CD1c-positive myeloid dendritic cell (primary cell): ENCODE results near the gene GNGT1.

Source experiments
- DNase-seq: peaks from one replicate; pipeline ENCODE4 v3.0.0-alpha.2; 2016; ENCODE audit errors: extremely low spot score

GNGT1 gene

DNA sequence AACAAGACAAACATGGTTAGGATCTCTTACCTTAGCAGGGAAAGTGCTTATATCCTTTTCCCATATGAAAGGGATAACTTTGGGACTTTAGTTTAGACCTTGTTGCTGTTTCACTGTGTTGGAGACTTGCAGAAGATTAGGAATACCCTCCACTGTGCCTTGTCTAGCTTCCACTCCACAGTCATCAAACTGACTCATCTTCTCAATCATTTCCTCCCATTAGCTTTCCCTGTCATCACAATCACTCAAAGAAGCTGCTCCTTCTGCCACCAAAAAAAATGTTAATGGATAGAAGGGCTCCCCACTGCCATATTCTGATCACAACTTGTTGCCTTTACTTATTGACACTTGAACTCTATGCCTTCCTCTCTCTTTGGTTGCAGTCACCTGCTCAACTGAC is 31.9 kb downstream of the GNGT1 start:
- DNase-seq: no peak

DNA sequence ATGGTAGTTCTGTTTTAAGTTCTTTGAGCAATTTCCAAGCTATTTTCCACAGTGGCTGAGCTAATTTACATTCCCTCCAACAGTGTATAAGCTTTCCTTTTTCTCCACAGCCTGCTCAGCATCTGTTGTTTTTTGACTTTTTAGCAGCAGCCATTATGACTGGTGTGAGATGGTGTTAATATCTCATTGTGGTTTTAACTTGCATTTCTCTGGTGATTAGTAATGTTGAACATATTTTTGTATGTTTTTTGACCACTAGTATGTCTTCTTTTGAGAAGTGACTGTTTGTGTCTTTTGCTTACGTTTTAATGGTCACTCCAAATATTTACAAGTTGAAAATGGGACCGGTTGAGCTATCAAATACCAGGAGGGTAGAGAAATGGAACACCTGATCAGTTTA is 35.6 kb downstream of the GNGT1 start:
- no peak for DNase-seq

DNA sequence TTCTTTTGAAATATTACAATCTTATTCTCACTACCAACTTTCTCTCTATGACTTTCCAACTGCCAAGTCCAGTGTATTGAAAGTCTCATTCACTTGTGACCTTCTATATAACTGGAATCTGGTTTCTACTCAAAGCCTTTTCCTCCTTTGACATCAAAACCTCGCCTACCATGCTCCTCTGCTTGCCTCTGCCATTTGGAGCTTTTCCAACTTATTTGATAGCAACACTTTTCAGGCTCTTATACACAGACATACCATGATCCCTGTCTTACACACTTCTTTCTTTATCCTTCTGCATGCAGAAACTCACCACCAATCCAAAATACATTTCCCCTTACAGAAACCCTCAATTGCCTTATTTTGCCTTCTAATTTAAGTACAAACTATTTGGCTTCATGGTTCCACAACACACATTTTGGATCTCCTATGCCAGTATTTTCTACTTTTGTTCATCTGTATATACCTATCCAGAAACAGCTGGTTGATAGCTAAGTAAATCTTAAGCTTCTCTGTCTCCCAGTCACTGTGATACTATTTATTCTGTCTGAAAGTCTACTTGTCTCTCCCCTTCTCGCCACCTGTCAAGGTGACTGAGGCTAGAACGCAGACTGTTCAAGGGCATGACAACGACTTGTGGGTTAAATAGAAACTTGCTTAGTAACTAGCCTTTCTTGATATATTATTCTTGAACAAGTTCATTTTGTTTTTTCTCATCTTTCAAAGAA is 37.6 kb downstream of the GNGT1 start:
- no peak for DNase-seq

DNA sequence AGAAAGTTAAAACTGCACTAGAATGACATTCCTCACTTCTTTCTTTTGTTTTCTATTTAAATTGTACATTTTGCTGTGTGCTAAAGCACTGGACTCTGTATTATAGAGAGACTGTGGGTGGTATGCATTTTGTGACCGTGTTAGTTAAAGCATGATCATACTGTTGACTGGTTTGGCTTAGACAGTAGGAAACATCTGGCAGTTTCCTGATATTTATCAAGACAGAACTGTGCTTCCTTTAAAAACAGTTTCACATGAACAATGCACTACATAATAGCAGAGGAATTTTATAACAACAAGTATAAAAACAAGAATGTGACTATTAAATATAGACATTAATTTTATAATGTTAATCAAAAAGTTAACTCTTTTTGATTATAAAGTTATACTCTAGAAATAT is 38.3 kb downstream of the GNGT1 start:
- no peak for DNase-seq

DNA sequence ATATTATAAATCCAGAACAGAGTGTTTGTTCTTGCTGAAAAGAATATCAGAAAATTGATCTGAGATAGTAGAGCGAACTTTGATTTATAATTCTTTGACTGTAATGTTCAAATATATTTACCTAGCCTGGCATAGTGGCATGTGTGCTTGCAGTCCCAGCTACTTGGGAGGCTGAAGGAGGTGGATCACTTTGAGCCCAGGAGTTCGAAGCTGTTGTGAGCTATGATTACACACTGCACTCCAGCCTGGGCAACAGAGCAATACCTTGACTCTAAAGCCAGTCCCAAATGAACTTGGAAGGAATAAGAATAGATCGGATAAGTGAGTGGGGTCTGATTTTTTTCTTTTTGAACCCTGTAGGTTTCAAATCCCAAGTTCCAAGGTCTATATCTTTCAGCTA is 38.7 kb downstream of the GNGT1 start:
- DNase-seq: no peak

DNA sequence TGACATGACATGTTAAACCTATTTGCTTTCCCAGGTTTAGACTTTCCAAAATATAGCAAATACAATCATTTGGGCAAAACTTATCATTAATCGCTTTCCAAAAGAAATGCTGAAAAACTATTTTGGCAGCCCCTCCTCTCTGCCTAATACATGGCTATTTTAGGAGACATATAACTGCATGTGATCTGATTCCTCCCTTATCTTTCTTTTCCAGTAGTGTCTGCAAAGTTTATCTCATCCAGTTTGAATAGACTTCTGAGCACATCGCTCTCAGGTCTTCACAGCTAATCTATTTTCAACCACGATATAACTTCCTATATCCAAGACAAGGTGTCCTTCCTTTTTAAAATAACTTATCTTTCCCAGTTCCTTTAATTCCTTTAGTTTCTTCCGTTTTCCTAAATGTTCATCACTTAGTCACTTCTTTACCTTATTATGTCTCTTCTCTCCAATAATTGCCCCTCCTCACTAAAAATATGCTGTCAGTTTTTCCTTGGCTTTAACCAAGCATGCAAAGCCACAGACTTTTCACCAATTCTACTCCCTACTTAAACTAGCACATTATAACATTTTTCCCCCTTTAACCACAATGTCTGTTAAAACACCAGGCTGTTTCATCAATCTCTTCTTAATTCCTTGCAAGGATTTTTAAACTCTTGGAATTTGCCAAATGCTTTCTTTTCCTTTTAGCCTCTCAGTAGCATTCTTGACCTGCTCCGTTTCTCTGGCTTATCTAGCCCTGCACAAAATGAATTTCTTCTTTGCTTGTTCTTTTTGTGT is 39.6 kb downstream of the GNGT1 start:
- no peak for DNase-seq

DNA sequence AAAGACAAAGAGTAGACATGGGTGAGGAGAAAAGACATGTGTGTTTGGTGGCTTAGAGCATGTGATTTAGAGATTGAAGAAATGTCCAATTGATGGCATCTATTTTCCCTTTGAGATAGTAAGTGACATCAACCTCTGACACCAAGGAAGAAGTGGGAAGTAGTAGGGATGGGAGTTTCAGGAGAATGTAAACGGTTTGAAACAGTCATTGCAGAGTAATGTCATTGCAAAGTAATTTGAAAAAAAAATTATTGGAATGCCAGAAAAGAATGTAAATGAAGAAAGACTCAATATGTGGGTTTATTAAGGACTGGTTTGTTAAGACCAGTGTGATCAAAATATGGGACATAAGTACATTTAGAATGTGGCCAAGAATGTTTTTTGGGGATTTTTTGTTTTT is 41.7 kb downstream of the GNGT1 start:
- DNase-seq: no peak

DNA sequence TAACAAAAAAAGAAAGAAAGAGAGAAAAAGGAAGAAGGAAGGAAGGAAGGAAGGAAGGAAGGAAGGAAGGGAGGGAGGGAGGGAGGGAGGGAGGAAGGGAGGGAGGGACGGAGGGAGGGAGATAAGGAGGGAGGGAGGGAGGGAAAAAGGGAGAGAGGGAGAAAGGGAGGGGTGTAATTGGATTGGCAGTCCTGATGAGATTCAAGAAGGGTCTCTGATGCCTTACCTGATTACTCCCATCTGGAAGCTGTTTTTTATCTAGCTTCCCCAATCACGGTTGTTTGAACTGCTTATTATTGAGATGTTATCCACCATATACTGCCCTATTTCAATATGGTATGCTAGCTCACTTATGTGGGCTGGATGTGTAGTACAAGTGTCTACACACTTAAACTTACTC is 42.5 kb downstream of the GNGT1 start:
- no peak for DNase-seq

DNA sequence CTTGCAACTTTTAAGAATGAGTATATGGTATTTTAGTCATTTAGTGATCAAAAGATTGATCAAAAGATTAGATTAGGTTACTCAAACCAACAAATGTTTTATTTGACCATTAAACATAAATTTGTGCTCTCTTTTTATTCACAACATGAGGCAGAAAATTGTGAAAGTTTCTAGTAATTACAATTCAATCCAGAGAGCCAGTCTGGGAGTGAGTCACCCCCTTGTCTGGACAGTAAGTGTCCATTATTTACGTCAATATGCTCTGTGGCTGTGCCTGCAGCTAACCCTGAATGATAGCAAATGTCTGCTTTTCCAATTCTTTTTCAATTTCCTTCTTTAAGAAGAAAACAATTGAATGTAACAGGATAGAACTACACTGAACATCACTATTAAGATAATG is 43.1 kb downstream of the GNGT1 start:
- DNase-seq: no peak

DNA sequence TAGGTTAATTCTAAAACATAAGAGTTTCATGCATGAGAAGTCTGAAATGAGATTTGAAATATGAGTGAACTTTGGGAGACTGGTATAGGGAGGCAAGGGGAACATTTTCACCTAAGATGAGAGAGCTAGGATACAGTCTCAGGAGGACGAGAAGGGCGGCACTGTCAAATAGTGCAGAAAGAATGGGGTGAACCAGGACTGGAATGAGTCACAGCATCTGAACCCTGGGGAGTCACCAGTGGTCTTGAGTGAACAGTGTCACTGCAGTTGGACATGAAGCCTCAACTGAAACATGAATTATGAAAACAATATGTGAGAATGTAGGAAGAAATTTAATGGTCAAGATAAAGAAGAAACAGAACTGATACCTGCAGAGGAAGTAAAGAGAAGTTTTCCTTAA is 48.9 kb downstream of the GNGT1 start:
- no peak for DNase-seq

DNA sequence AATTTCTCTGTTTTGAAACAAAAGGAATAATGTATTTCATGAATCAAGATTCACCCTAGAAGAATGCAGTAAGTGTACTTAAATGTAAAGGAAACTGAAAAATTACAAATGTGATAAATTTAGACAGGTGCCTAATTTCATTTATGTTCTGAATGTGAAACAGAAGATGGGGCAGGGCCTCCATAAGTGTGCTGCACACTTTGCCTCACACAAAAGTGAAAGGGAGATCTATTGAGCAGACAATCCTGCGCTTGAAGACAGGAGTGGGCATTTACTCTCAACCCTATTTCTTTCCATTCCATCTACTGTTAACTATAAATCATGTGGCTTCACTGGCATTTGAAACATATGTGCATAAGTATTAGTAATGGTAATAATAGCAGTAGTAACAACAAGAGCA is 51.4 kb downstream of the GNGT1 start:
- DNase-seq: no peak

DNA sequence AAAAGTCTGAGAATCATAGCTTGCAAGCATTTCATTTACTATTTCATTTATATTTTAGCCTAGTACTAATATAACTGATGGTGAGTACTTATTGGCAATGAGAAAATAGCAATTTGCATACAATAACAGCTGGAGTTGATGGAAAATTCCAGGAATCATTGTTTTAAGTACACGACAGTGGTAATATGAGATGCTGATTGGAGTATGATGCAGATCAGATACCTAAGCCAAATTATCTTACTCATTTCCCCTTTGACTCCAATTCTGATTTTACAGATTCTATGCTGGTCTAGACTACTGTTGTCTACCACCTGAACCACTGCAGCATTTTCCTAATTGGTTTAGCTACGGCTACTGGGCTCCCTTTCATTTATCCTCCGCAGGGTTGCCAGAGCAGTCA is 51.8 kb downstream of the GNGT1 start:
- DNase-seq: no peak

DNA sequence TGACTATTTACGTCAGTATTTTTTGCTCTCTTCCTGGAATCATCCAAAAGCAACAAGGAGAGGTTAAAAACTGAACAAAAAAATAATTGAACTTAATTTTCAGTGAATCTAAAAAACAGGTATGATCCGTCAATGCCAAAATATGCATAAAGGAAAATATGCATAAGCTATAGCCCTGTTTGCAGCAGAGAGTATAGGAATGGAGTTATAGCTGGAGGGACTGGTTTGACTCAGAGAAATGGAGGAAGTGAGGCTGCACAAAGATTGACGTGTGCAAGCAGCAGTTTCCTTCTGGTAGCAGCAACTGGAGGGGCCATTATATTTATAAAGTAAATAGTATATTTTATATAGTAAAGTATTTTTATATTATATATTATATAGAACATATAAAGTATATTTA is 52.3 kb downstream of the GNGT1 start:
- DNase-seq: no peak
